Measurements from ENCODE around the gene CASK. TPM values are rescaled to one million over a fixed set of nuclear protein-coding genes. Genes with fewer than 3 reads are reported as not detected.

The CASK gene
- total RNA-seq, 6 donors from 2014 or later, result 25.1 to 61.6 (median 35.3) TPM

DNA sequence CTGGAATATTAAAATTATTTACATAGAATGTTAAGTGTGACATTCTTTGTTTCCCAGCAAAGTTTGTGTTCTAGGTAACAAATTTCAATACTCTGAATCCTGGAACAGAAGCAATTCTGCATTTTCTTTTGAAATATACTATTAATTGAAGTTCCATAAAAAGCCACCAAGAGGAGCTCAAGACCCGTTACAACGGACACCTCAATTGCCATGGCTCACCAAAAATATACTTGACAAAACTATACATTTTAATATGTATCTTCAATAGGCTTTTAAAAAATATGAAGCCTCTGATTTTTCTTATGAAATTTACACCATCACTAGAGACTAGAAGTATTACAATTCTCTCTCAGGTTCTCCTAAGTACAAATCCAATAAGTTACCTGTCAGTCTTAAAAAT is 364.8 kb downstream of the CASK start:
- DNase-seq, result no peak
- WGBS, 2 donors, result 33 to 41% methylated on average over 2 of the region's 2 CpGs
- no peaks in the 10 kb centered on the region for H3K27me3 ChIP-seq
- H3K4me1 ChIP-seq, result peaks cover 0 to 15% (median 3%) of the 10 kb centered on the region in 4 donors
- no peak overlapping the region for H3K27ac ChIP-seq
- H3K36me3 ChIP-seq, result no peaks in the 10 kb centered on the region
- no peak overlapping the region for H3K4me3 ChIP-seq
- no peaks in the 10 kb centered on the region for H3K9me3 ChIP-seq
- TF ChIP-seq POLR2AphosphoS5 (IDR thresholded peaks at IDR 0.05) (no peak), EP300 (IDR thresholded peaks at IDR 0.05) (no peak), POLR2A (IDR thresholded peaks at IDR 0.05) (no peak)
- TF ChIP-seq, protein P1, sequence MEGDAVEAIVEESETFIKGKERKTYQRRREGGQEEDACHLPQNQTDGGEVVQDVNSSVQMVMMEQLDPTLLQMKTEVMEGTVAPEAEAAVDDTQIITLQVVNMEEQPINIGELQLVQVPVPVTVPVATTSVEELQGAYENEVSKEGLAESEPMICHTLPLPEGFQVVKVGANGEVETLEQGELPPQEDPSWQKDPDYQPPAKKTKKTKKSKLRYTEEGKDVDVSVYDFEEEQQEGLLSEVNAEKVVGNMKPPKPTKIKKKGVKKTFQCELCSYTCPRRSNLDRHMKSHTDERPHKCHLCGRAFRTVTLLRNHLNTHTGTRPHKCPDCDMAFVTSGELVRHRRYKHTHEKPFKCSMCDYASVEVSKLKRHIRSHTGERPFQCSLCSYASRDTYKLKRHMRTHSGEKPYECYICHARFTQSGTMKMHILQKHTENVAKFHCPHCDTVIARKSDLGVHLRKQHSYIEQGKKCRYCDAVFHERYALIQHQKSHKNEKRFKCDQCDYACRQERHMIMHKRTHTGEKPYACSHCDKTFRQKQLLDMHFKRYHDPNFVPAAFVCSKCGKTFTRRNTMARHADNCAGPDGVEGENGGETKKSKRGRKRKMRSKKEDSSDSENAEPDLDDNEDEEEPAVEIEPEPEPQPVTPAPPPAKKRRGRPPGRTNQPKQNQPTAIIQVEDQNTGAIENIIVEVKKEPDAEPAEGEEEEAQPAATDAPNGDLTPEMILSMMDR (IDR thresholded peaks at IDR 0.05), result peak in 5 of 6 experiments; percentile 14 to 30 (median 17)
- no peak for ATAC-seq (ENCODE audit: low FRiP score in 2 of 2)

DNA sequence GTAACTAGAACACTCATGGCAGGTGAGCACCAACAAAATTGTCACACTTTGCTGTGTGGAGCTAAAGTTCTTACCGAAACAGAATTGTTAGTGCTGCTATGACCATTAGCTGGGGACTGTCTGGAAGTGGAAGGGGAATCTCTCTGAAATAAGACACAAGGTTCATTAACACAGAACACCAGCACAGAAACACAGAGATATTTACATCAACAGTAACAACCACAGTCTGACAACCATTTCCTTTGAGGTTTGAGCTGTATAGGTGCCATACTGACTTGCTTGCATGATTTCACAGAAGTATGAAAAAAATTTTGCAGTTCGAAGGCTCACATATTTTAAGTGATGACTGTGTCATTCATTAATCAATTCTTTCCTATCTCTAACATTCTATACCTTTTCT is 366.4 kb downstream of the CASK start:
- H3K36me3 ChIP-seq, result no peaks in the 10 kb centered on the region
- H3K27me3 ChIP-seq, result no peaks in the 10 kb centered on the region
- DNase-seq (no peak), ATAC-seq (ENCODE audit: low FRiP score in 2 of 2) (no peak)
- TF ChIP-seq, protein P1 (IDR thresholded peaks at IDR 0.05), result no peak
- TF ChIP-seq POLR2A (IDR thresholded peaks at IDR 0.05) (no peak), POLR2AphosphoS5 (IDR thresholded peaks at IDR 0.05) (no peak), EP300 (IDR thresholded peaks at IDR 0.05) (no peak)
- peaks cover 0 to 15% (median 3%) of the 10 kb centered on the region in 4 donors for H3K4me1 ChIP-seq
- H3K27ac ChIP-seq, result no peak overlapping the region
- H3K4me3 ChIP-seq, result no peak overlapping the region
- 53 to 71% methylated on average over 2 of the region's 2 CpGs for WGBS, 2 donors
- no peaks in the 10 kb centered on the region for H3K9me3 ChIP-seq

DNA sequence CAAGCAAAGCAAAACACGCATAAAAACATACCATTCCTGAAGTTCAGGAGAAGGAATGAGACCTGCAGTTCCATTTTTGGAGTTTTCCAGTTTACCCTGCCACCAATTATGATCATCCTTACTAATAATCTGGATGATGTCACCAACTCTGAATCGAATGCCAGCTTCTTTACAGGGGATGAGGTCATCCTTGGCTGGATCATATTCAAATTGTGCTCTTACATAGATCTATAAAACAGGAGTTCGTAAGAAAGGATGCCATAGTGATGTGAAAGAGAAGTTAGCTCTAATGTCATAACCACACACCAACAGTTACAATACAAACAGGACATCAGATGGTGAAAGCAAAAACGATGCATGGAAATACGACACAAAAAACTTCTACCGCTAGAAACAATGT is 369.7 kb downstream of the CASK start:
- WGBS, 2 donors, result 73 to 92% methylated on average over 6 of the region's 6 CpGs
- Histone ChIP-seq H3K4me1 (no peaks in the 10 kb centered on the region), H3K27ac (no peak overlapping the region), H3K9me3 (no peaks in the 10 kb centered on the region), H3K27me3 (no peaks in the 10 kb centered on the region), H3K36me3 (no peaks in the 10 kb centered on the region), H3K4me3 (no peak overlapping the region)
- TF ChIP-seq POLR2A (IDR thresholded peaks at IDR 0.05) (no peak), POLR2AphosphoS5 (IDR thresholded peaks at IDR 0.05) (no peak), EP300 (IDR thresholded peaks at IDR 0.05) (no peak)
- TF ChIP-seq, protein P1 (IDR thresholded peaks at IDR 0.05), result no peak
- DNase-seq, result no peak
- ATAC-seq (ENCODE audit: low FRiP score in 2 of 2), result no peak

DNA sequence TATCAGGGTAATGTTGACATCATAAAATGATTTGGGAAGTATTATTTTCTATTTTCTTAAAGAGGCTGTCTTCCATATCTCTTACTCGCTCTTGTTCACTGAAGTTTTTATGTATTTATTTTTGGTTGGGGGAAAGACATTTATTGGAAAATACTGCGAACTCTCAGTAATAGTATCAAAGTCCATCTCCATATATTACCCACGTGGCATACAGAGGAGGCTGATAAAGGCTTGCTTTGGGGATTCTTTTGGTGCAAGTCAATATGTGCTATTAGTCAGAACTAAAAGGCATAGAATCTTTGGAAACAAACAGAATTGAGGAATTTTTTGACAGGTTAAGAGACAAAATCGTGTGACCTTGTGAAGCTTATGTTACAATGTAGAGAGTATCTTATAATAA is 374.9 kb downstream of the CASK start:
- no peaks in the 10 kb centered on the region for H3K27me3 ChIP-seq

DNA sequence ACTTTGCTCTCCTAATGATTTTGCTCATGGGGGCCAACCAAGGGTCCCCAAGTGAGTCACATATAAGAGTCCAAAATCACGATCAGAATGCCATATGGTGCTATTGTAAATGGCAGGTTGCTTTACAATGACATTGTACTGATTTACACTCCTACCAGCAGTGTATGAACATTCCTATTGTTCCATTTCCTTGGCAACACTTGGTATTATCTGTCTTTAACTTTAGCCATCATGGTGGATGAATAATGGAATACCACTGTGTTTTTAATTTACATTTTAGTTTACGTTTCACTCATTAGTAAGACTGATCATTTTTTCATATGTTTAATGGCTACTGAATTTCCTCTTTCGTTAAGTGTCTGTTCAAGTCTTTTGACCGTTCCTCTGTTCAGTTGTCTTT is 379.7 kb downstream of the CASK start:
- H3K4me1 ChIP-seq, result no peaks in the 10 kb centered on the region
- no peak overlapping the region for H3K4me3 ChIP-seq
- no peak for TF ChIP-seq EP300 (IDR thresholded peaks at IDR 0.05)
- TF ChIP-seq, protein P1 (IDR thresholded peaks at IDR 0.05), result no peak
- no peak for TF ChIP-seq POLR2AphosphoS5 (IDR thresholded peaks at IDR 0.05)
- TF ChIP-seq POLR2A (IDR thresholded peaks at IDR 0.05), result no peak
- peaks cover 0 to 6% (median 0%) of the 10 kb centered on the region in 4 donors for H3K36me3 ChIP-seq
- H3K27ac ChIP-seq, result no peak overlapping the region
- ATAC-seq (ENCODE audit: low FRiP score in 2 of 2), result no peak
- no peaks in the 10 kb centered on the region for H3K27me3 ChIP-seq
- no peaks in the 10 kb centered on the region for H3K9me3 ChIP-seq
- DNase-seq, result no peak
- WGBS, 2 donors, result 92 to 98% methylated on average over 4 of the region's 4 CpGs

More for the DNA sequence above, 374.9 kb downstream of the CASK start:
- no peaks in the 10 kb centered on the region for H3K36me3 ChIP-seq
- no peaks in the 10 kb centered on the region for H3K4me1 ChIP-seq
- H3K27ac ChIP-seq, result no peak overlapping the region
- 79 to 93% methylated on average over 4 of the region's 4 CpGs for WGBS, 2 donors
- no peaks in the 10 kb centered on the region for H3K9me3 ChIP-seq
- TF ChIP-seq, protein P1 (IDR thresholded peaks at IDR 0.05), result no peak
- no peak for TF ChIP-seq POLR2AphosphoS5 (IDR thresholded peaks at IDR 0.05)
- TF ChIP-seq EP300 (IDR thresholded peaks at IDR 0.05), result no peak
- TF ChIP-seq POLR2A (IDR thresholded peaks at IDR 0.05), result no peak
- H3K4me3 ChIP-seq, result no peak overlapping the region
- no peak for DNase-seq
- ATAC-seq (ENCODE audit: low FRiP score in 2 of 2), result no peak

All from upper lobe of left lung (tissue), 6 donors.